ENCODE data around the gene COL13A1. TPM values are rescaled to one million over a fixed set of nuclear protein-coding genes. Genes with fewer than 3 reads are reported as not detected.
A peak's percentile ranks its signal among the peaks of the same experiment; 100 is the strongest.

The COL13A1 gene
- total and polyA plus RNA-seq, 2 experiments from 2014 or later, result 5.2 to 8.6 TPM

DNA sequence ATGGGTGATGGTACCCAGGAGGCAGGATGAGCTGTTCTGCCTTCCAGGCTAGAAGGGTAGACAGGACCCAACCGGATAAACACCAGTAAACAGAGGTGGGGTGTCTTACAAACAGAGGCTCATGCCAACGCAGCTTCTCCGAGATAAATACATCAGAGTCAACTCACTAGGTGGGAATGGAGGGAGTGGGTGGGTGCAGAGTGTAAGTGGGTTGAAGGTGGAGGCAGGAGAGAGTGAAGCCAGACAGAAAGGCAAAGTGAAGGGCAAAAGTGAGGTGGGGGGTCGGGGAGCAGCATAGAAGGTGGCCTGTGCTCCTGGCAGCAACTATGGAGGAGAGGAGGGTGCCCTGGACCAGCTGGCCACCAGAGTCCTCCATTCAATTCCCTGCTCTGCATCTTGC is 40.4 kb upstream of the COL13A1 start (continued):
- TF ChIP-seq EZH2phosphoT487 (IDR thresholded peaks at IDR 0.05; ENCODE audit: unreplicated experiment) (no peak), CREB1 (CRISPR knock-in tag; IDR thresholded peaks at IDR 0.05; ENCODE audit: low read depth) (no peak), ZNF114 (CRISPR knock-in tag; IDR thresholded peaks at IDR 0.05) (no peak), POLR2AphosphoS5 (IDR thresholded peaks at IDR 0.05; ENCODE audit: low read depth) (no peak)
- TF ChIP-seq, protein P1, sequence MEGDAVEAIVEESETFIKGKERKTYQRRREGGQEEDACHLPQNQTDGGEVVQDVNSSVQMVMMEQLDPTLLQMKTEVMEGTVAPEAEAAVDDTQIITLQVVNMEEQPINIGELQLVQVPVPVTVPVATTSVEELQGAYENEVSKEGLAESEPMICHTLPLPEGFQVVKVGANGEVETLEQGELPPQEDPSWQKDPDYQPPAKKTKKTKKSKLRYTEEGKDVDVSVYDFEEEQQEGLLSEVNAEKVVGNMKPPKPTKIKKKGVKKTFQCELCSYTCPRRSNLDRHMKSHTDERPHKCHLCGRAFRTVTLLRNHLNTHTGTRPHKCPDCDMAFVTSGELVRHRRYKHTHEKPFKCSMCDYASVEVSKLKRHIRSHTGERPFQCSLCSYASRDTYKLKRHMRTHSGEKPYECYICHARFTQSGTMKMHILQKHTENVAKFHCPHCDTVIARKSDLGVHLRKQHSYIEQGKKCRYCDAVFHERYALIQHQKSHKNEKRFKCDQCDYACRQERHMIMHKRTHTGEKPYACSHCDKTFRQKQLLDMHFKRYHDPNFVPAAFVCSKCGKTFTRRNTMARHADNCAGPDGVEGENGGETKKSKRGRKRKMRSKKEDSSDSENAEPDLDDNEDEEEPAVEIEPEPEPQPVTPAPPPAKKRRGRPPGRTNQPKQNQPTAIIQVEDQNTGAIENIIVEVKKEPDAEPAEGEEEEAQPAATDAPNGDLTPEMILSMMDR (conservative IDR thresholded peaks at IDR 0.05; ENCODE audit: low read depth in 2 of 2), result no peak

DNA sequence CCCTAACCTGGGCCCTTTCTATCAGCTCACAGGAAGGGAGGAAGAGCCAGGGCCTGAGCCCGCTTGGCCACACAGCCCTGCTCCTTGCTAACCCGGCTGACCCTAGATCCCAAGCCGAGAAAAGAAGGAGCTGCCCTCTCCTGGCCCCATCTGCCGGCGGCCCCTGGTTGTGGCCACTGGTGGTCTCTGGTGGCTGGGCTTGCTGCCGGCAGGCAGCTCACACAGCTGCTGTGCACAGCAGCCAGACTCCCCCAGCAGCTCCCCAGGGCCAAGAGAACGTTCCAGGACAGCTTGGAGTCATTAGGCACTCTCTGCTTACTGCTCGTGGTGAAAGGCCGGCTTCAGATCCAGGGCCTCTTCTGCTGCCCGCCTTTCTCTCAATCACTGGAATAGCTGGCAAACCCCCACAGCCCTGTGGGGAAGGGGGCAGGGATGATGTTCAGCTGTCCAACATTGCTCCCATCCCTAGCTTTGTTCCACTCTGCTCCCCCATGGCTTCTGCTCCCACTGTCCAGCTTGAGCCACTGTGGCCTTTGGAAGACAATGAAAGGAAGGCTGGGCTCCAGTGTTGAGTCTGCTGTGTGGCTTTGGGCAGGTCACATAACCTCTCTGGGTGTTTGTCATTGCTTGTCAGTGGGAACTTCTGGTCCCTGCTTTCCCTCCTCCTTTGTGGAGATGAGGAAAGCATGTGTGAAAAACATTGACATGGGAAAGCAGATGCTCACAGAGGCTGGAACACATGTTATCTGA is 35.4 kb upstream of the COL13A1 start:
- H3K4me2 ChIP-seq, result no peak overlapping the region
- no peaks in the 10 kb centered on the region for H3K27me3 ChIP-seq (ENCODE audit: insufficient read depth)
- no peak overlapping the region for H3K27ac Mint-ChIP-seq
- no peaks in the 10 kb centered on the region for H3K9me2 ChIP-seq (ENCODE audit: insufficient read depth)
- no peaks in the 10 kb centered on the region; the same call in 2 of the 3 replicates for H3K9me3 Mint-ChIP-seq
- no peak overlapping the region for H3K4me3 ChIP-seq
- peak overlapping the region; percentile 32; the same call in 1 of the 2 replicates for H2AFZ ChIP-seq
- no peaks in the 10 kb centered on the region for H3K79me2 ChIP-seq (replicated peaks; ENCODE audit: insufficient read depth)
- no peaks in the 10 kb centered on the region for H4K20me1 ChIP-seq (replicated peaks; ENCODE audit: insufficient read depth)
- H3K4me1 ChIP-seq (ENCODE audit: insufficient read depth), result peaks cover 8% of the 10 kb centered on the region; the same call in 1 of the 2 replicates
- H3K4me3 Mint-ChIP-seq, result no peak overlapping the region
- peaks cover 6% of the 10 kb centered on the region for H3K27me3 Mint-ChIP-seq (ENCODE audit: insufficient read depth, low read depth, poor library complexity)
- TF ChIP-seq, protein P1 (conservative IDR thresholded peaks at IDR 0.05; ENCODE audit: low read depth in 2 of 2), result no peak
- no peak for TF ChIP-seq EZH2 (IDR thresholded peaks at IDR 0.05; ENCODE audit: low read depth, unreplicated experiment)
- TF ChIP-seq, protein P2, sequence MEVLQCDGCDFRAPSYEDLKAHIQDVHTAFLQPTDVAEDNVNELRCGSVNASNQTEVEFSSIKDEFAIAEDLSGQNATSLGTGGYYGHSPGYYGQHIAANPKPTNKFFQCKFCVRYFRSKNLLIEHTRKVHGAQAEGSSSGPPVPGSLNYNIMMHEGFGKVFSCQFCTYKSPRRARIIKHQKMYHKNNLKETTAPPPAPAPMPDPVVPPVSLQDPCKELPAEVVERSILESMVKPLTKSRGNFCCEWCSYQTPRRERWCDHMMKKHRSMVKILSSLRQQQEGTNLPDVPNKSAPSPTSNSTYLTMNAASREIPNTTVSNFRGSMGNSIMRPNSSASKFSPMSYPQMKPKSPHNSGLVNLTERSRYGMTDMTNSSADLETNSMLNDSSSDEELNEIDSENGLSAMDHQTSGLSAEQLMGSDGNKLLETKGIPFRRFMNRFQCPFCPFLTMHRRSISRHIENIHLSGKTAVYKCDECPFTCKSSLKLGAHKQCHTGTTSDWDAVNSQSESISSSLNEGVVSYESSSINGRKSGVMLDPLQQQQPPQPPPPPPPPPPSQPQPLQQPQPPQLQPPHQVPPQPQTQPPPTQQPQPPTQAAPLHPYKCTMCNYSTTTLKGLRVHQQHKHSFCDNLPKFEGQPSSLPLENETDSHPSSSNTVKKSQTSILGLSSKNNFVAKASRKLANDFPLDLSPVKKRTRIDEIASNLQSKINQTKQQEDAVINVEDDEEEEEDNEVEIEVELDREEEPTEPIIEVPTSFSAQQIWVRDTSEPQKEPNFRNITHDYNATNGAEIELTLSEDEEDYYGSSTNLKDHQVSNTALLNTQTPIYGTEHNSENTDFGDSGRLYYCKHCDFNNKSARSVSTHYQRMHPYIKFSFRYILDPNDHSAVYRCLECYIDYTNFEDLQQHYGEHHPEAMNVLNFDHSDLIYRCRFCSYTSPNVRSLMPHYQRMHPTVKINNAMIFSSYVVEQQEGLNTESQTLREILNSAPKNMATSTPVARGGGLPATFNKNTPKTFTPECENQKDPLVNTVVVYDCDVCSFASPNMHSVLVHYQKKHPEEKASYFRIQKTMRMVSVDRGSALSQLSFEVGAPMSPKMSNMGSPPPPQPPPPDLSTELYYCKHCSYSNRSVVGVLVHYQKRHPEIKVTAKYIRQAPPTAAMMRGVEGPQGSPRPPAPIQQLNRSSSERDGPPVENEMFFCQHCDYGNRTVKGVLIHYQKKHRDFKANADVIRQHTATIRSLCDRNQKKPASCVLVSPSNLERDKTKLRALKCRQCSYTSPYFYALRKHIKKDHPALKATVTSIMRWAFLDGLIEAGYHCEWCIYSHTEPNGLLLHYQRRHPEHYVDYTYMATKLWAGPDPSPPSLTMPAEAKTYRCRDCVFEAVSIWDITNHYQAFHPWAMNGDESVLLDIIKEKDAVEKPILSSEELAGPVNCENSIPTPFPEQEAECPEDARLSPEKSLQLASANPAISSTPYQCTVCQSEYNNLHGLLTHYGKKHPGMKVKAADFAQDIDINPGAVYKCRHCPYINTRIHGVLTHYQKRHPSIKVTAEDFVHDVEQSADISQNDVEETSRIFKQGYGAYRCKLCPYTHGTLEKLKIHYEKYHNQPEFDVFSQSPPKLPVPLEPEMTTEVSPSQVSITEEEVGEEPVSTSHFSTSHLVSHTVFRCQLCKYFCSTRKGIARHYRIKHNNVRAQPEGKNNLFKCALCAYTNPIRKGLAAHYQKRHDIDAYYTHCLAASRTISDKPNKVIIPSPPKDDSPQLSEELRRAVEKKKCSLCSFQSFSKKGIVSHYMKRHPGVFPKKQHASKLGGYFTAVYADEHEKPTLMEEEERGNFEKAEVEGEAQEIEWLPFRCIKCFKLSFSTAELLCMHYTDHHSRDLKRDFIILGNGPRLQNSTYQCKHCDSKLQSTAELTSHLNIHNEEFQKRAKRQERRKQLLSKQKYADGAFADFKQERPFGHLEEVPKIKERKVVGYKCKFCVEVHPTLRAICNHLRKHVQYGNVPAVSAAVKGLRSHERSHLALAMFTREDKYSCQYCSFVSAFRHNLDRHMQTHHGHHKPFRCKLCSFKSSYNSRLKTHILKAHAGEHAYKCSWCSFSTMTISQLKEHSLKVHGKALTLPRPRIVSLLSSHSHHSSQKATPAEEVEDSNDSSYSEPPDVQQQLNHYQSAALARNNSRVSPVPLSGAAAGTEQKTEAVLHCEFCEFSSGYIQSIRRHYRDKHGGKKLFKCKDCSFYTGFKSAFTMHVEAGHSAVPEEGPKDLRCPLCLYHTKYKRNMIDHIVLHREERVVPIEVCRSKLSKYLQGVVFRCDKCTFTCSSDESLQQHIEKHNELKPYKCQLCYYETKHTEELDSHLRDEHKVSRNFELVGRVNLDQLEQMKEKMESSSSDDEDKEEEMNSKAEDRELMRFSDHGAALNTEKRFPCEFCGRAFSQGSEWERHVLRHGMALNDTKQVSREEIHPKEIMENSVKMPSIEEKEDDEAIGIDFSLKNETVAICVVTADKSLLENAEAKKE (CRISPR knock-in tag; IDR thresholded peaks at IDR 0.05), result no peak
- H3F3A ChIP-seq (replicated peaks; ENCODE audit: low read depth), result no peaks in the 10 kb centered on the region
- no peak for DNase-seq (ENCODE audit: low spot score)
- H3K27ac ChIP-seq (ENCODE audit: low read depth), result no peak overlapping the region
- no peaks in the 10 kb centered on the region for H3K36me3 Mint-ChIP-seq (ENCODE audit: low read depth)
- H3K36me3 ChIP-seq (ENCODE audit: insufficient read depth), result no peaks in the 10 kb centered on the region
- H3K4me1 Mint-ChIP-seq, result peaks cover 17% of the 10 kb centered on the region
- no peak; the same call in 2 of the 3 replicates for ATAC-seq
